Lower lobe of right lung (tissue), 2 donors: ENCODE data around the gene SBNO1. TPM values are rescaled to one million over a fixed set of nuclear protein-coding genes. Genes with fewer than 3 reads are reported as not detected.

ENCODE experiments used
- ATAC-seq, 2 donors: fragments of 200-7000 bp; cut with Tn5 transposase; one replicate each; pipeline ENCODE4 v1.9.1; 2020 to 2022; ENCODE audit warnings: mild to moderate bottlenecking in 2 of 2, moderate library complexity in 2 of 2
- DNase-seq: peaks from one replicate; pipeline ENCODE4 v3.0.0-alpha.2; 2020
- H3K27ac ChIP-seq: fragments of 200-600 bp; one replicate; pipeline ENCODE4 v1.8.0; 2022
- H3K27me3 ChIP-seq: fragments of 200-600 bp; one replicate; pipeline ENCODE4 v1.8.0; 2022; ENCODE audit warnings: low read depth
- H3K36me3 ChIP-seq: fragments of 200-600 bp; one replicate; pipeline ENCODE4 v1.8.0; 2022; ENCODE audit warnings: mild to moderate bottlenecking
- H3K4me1 ChIP-seq: fragments of 200-600 bp; one replicate; pipeline ENCODE4 v1.8.0; 2022
- H3K4me3 ChIP-seq: fragments of 200-600 bp; one replicate; pipeline ENCODE4 v1.8.0; 2022; ENCODE audit warnings: mild to moderate bottlenecking
- H3K9me3 ChIP-seq: fragments of 200-600 bp; one replicate; pipeline ENCODE4 v1.8.0; 2022
- intact Hi-C: fragments of 100-400 bp; cut with DNase I; formaldehyde crosslinking; loops from one replicate; pipeline ENCODE4 v1.11.0; 2022
- total RNA-seq: library from RNA; stranded (reverse); fragmentation: NEBNext Ultra II Directional; extraction: Animal tissue kit (Norgen Biotek cat#: 25700); gene quantifications from one replicate; pipeline ENCODE4 v1.2.1, GENCODE V29; 2021
- TF ChIP-seq, protein P1 (sequence below): fragments of 200-600 bp; IDR thresholded peaks from one replicate; pipeline ENCODE4 v1.8.0; 2022; ENCODE audit warnings: antibody characterized with exemption, mild to moderate bottlenecking
- donor health status: DM: no; HTN: yes; CAD: no; lungs with severe emphysema.

The SBNO1 gene
- total RNA-seq, 1 donor from 2014 or later: 28.2 TPM

DNA sequence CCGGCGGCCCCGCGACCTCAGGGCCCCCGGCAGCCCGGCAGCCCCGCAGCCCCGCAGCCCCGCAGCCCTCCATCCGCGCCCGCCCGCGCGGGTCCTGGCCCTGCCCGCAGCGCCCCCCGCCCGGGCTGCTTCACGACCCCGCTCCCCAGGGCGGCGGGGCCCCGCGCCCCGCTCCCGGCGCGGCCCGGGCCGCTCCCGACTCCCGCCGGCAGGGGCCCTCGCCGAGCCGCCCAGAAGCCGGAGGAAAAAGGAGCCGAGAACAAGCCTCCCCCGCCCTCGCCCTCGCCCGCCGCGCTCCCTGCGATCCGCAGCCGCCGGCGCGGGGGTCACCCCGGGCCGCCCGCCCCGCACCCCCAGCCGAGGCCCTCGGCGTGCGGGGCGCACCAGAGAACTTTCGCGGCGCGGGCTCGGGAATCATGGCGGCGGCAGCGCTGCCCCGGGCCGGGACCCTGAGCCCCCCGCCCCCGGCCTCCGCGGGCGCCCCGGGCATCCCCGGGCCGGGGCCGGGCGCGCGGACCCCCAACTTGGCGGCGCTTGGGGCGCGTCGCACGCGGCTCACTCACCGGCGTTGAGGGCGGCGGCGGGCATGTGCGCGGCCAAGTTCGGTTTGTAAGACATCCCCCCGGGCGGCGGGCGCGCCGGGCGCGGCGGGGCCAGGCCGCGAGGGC is 93.5 kb downstream of the SBNO1 start:
- H3K27me3 ChIP-seq: no peaks in the 10 kb centered on the region
- peaks cover 8% of the 10 kb centered on the region for H3K36me3 ChIP-seq
- TF ChIP-seq, protein P1, sequence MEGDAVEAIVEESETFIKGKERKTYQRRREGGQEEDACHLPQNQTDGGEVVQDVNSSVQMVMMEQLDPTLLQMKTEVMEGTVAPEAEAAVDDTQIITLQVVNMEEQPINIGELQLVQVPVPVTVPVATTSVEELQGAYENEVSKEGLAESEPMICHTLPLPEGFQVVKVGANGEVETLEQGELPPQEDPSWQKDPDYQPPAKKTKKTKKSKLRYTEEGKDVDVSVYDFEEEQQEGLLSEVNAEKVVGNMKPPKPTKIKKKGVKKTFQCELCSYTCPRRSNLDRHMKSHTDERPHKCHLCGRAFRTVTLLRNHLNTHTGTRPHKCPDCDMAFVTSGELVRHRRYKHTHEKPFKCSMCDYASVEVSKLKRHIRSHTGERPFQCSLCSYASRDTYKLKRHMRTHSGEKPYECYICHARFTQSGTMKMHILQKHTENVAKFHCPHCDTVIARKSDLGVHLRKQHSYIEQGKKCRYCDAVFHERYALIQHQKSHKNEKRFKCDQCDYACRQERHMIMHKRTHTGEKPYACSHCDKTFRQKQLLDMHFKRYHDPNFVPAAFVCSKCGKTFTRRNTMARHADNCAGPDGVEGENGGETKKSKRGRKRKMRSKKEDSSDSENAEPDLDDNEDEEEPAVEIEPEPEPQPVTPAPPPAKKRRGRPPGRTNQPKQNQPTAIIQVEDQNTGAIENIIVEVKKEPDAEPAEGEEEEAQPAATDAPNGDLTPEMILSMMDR: peak; percentile 23
- DNase-seq: peak; percentile 84
- intact Hi-C loops: no loop called here
- H3K27ac ChIP-seq: peak overlapping the region; percentile 76
- peak; percentile 79 to 80 for ATAC-seq
- H3K9me3 ChIP-seq: no peaks in the 10 kb centered on the region
- peak overlapping the region; percentile 77 for H3K4me3 ChIP-seq
- H3K4me1 ChIP-seq: peaks cover 35% of the 10 kb centered on the region

DNA sequence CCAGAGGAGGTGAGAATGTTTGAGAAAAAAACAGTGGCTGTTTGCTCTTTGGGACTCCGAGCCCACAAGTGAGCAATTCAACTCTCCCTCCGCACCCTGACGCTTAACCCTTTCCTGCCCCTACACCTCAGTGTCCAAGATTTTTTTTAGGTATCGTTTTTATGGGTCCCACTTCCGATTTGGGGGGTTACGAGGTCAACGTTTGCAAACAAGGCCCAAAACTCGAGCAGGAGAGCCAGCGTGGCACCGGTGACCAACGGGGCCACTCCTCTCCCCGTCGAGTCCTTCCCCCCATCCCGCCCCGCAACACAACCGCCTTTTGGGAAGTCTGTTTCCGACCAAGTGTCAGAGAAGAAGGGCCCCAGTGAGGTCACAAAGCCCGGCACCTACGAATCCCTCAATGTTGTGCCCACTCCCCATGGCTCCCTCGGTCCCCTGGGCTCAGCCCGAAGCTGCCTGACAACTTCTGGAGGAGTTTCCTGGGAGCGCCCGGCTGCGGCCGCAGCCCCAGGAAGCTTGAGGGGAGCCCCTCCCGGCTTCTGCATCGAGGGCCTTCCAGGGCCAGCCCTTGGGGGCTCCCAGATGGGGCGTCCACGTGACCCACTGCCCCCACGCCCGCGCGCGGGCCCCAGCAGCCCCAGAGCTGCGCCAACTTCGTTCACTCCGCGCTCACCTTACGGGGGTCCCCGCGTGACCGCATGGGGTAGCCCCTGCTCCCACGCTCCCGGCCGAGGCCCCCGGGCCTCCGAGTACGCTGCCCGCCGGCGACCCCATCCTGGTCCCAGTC is 94.2 kb downstream of the SBNO1 start:
- Histone ChIP-seq H3K36me3 (peaks cover 12% of the 10 kb centered on the region), H3K4me1 (peaks cover 35% of the 10 kb centered on the region), H3K27me3 (no peaks in the 10 kb centered on the region), H3K4me3 (peak overlapping the region; percentile 77), H3K27ac (peak overlapping the region; percentile 76), H3K9me3 (no peaks in the 10 kb centered on the region)
- ATAC-seq (peak; percentile 1 to 18), DNase-seq (no peak)
- intact Hi-C loops: no loop called here
- TF ChIP-seq, protein P1: peak; percentile 21

DNA sequence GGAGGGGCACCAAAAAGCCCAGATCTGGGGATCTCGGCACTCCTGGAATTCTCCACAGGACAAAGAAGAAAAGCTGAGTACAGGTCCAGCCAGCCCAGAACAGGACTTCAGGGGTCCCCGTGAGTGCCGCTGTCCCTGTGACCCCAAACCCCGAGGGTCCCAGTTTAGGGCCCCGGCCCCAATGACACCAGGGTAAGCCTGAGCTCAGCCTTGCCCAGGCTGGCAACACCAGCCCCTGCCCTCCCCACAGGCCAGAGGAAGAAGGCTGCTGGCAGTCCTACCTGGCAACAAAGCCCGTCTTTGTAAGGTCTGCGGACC is 94.8 kb downstream of the SBNO1 start:
- Histone ChIP-seq H3K27ac (peak overlapping the region; percentile 76), H3K4me3 (peak overlapping the region; percentile 77), H3K36me3 (peaks cover 15% of the 10 kb centered on the region), H3K9me3 (no peaks in the 10 kb centered on the region), H3K27me3 (no peaks in the 10 kb centered on the region), H3K4me1 (peaks cover 35% of the 10 kb centered on the region)
- ATAC-seq: peak; percentile 2 to 16
- TF ChIP-seq, protein P1: no peak
- intact Hi-C loops: no loop called here
- no peak for DNase-seq

GRCh38 chr12:123269395-123269892 is 95.2 kb downstream of the SBNO1 start:
- H3K36me3 ChIP-seq: peaks cover 20% of the 10 kb centered on the region
- intact Hi-C loops: no loop called here
- peak overlapping the region; percentile 76 for H3K27ac ChIP-seq
- H3K4me3 ChIP-seq: peak overlapping the region; percentile 77
- peak; percentile 43 to 55 for ATAC-seq
- TF ChIP-seq, protein P1: peak; percentile 20
- H3K9me3 ChIP-seq: no peaks in the 10 kb centered on the region
- peak; percentile 76 for DNase-seq
- H3K27me3 ChIP-seq: no peaks in the 10 kb centered on the region
- peaks cover 35% of the 10 kb centered on the region for H3K4me1 ChIP-seq

DNA sequence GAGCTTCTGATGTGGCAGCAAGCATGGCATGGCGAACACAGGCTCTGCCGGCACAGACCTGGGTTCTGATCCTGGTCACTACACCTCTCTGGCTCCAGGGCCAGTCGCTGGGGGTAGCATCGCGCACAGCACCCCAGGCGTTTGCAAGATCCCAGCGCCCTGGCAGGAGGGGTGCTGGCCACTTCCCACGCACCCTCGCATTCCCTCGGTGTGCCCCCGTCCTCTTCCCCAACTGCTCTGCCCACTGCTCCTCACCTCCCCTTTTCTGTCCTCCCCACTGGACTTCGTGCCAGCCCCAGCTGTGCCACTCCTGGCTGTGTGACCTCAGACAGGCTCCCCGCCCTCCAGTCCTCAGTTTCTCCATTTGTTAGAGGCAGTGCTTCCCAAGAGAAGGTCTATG is 95.8 kb downstream of the SBNO1 start:
- TF ChIP-seq, protein P1: no peak
- Histone ChIP-seq H3K36me3 (peaks cover 26% of the 10 kb centered on the region), H3K4me1 (peaks cover 35% of the 10 kb centered on the region), H3K9me3 (no peaks in the 10 kb centered on the region), H3K27ac (peak overlapping the region; percentile 76), H3K4me3 (peak overlapping the region; percentile 77), H3K27me3 (no peaks in the 10 kb centered on the region)
- DNase-seq: no peak
- intact Hi-C loops: no loop called here
- ATAC-seq: no peak
